ENCODE data around the gene AQP2.

AQP2 gene

DNA sequence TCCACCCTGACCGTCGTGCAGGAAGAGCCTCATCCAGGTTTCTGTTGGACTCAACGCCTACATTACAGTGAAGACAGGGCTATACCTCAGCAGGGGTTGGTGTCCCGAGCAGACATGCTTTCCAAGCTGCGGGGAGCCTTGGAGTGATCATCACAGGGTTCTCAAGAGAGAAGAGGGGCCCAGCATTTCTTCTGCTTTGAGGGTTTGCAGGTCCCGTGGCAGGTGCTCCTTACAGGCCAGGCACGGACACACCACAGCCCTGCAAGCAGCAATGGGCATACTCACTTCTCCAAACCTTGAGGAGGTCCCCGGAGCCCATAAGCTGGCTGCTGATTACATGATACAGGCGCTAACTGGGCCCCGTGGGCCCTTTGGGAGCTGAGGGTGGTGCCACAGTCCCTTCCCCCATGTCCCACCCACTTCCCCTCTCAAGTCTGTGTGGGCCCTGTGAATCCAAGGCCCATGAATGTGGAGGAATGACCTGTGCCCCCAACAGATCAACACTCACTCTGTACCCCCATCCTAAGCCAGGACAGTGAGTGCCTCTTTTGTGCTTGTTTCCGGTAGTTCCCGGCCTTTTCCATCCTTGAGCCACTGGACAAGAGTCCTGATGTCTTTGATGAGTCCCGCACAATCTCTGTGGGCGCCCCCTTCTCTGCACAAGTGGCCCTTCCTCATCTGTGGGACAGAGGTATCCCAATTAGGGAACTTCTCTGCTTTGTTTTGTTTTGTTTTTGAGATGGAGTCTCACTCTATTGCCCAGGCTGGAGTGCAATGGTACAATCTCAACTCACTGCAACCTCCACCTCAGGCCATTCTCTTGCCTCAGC, 1.1 kb downstream of the AQP2 start:
- H3K4me1 ChIP-seq (ENCODE audit: control extremely low read depth in 1 of 4, control insufficient read depth in 4 of 4, insufficient read depth in 4 of 4, low read length in 3 of 4) = peaks cover 6 to 19% (median 17%) of the 10 kb centered on the region in 4 experiments
- 69% methylated on average over 12 of the region's 14 CpGs for WGBS (ENCODE audit: insufficient coverage)
- peaks cover 0 to 96% (median 55%) of the 10 kb centered on the region in 5 experiments for H3K27me3 ChIP-seq (replicated peaks in 2 of 5; ENCODE audit: control insufficient read depth in 4 of 5, insufficient read depth in 5 of 5, low read length in 4 of 5)
- no peak overlapping the region for H3K4me3 ChIP-seq (ENCODE audit: control insufficient read depth in 1 of 7, extremely low read depth in 1 of 7, insufficient read depth in 4 of 7, low read depth in 2 of 7, low read length in 6 of 7)
- ChIA-PET CTCF (interaction anchor here (5.4 kb wide), 1 partner anchor 15 kb away, joined by 32 read pairs; no protein-coding TSS in a partner anchor), POLR2A (no interaction called here)
- no peak overlapping the region for H3K27ac ChIP-seq (ENCODE audit: insufficient read depth in 1 of 2, low read depth in 1 of 2, low read length in 2 of 2, poor library complexity in 1 of 2, severe bottlenecking in 2 of 2)
- no peaks in the 10 kb centered on the region for H3K36me3 ChIP-seq (ENCODE audit: control insufficient read depth in 4 of 4, insufficient read depth in 4 of 4, low read length in 3 of 4)
- H3K9me3 ChIP-seq (ENCODE audit: control extremely low read depth in 1 of 5, control insufficient read depth in 4 of 5, insufficient read depth in 2 of 5, low read depth in 1 of 5, low read length in 4 of 5) = no peaks in the 10 kb centered on the region
- DNase-seq = no peak

DNA sequence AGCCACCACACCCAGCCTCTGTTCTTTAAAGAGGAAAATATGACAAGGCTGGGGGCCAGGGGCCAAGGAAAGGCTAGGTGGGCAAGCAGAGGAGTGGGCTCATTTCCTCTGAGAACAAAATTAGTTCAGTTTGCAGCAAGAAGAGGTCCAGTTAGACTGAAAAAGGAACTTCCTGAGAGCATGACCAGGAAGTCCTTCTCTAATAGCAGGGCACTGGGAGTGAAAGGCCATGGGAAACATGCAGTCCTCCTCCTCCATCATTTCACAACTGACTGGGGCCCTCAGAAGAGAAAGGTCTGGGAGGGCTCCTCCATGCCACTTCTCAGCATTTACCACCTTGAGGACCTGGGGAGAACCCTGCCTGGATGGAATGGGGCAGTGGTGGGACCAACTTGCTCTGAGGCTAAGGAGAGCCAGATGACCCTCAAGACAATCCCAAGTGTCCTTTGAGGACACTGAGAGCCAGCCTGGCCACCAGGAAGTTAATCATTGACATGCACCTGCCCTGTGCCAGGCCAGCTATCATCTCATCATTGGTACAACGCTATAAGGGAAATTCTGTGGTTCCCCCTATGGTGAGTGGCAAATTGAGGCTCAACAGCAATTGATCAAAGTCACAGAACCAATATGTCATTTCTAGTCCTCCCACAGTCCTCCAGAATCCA, 2.0 kb downstream of the AQP2 start:
- H3K9me3 ChIP-seq (ENCODE audit: control extremely low read depth in 1 of 5, control insufficient read depth in 4 of 5, insufficient read depth in 2 of 5, low read depth in 1 of 5, low read length in 4 of 5) = no peaks in the 10 kb centered on the region
- no peaks in the 10 kb centered on the region for H3K36me3 ChIP-seq (ENCODE audit: control insufficient read depth in 4 of 4, insufficient read depth in 4 of 4, low read length in 3 of 4)
- DNase-seq = no peak
- ChIA-PET POLR2A (no interaction called here), CTCF (interaction anchor here (1.8 to 5.4 kb wide), 2 partner anchors 15 to 38 kb away, joined by 3 to 32 read pairs; no protein-coding TSS in a partner anchor)
- H3K4me1 ChIP-seq (ENCODE audit: control extremely low read depth in 1 of 4, control insufficient read depth in 4 of 4, insufficient read depth in 4 of 4, low read length in 3 of 4) = peaks cover 6 to 20% (median 18%) of the 10 kb centered on the region in 4 experiments
- H3K27ac ChIP-seq (ENCODE audit: insufficient read depth in 1 of 2, low read depth in 1 of 2, low read length in 2 of 2, poor library complexity in 1 of 2, severe bottlenecking in 2 of 2) = no peak overlapping the region
- H3K27me3 ChIP-seq (replicated peaks in 2 of 5; ENCODE audit: control insufficient read depth in 4 of 5, insufficient read depth in 5 of 5, low read length in 4 of 5) = peaks cover 0 to 99% (median 62%) of the 10 kb centered on the region in 5 experiments
- H3K4me3 ChIP-seq (ENCODE audit: control insufficient read depth in 1 of 7, extremely low read depth in 1 of 7, insufficient read depth in 4 of 7, low read depth in 2 of 7, low read length in 6 of 7) = no peak overlapping the region
- WGBS (ENCODE audit: insufficient coverage) = 17% methylated on average over 1 of the region's 1 CpG

DNA sequence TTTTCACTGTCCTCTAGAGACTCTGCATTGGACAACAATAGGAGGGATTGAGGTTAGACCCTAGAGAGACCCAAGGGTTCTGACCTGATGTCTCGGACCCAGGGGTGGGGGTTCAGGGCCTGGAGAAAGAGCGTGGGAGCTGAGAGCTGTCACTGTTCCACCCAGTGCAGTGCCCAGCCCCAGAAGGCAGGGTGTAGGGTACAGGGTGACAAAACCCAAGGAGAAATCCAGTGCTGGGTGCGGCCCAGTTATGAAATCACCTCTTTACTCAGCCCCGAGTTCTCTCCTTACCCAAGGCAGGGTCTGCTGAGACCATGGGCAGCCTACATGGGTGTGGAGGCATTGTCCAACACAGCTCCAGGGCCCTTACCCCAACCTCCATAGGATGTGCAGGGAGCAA, 2.6 kb downstream of the AQP2 start:
- H3K36me3 ChIP-seq (ENCODE audit: control insufficient read depth in 4 of 4, insufficient read depth in 4 of 4, low read length in 3 of 4) = no peaks in the 10 kb centered on the region
- POLR2A ChIA-PET = no interaction called here
- H3K4me1 ChIP-seq (ENCODE audit: control extremely low read depth in 1 of 4, control insufficient read depth in 4 of 4, insufficient read depth in 4 of 4, low read length in 3 of 4) = peaks cover 6 to 20% (median 18%) of the 10 kb centered on the region in 4 experiments
- no peak overlapping the region for H3K27ac ChIP-seq (ENCODE audit: insufficient read depth in 1 of 2, low read depth in 1 of 2, low read length in 2 of 2, poor library complexity in 1 of 2, severe bottlenecking in 2 of 2)
- H3K4me3 ChIP-seq (ENCODE audit: control insufficient read depth in 1 of 7, extremely low read depth in 1 of 7, insufficient read depth in 4 of 7, low read depth in 2 of 7, low read length in 6 of 7) = no peak overlapping the region
- WGBS (ENCODE audit: insufficient coverage) = 79% methylated on average over 2 of the region's 4 CpGs
- DNase-seq = no peak
- peaks cover 0 to 99% (median 61%) of the 10 kb centered on the region in 5 experiments for H3K27me3 ChIP-seq (replicated peaks in 2 of 5; ENCODE audit: control insufficient read depth in 4 of 5, insufficient read depth in 5 of 5, low read length in 4 of 5)
- no peaks in the 10 kb centered on the region for H3K9me3 ChIP-seq (ENCODE audit: control extremely low read depth in 1 of 5, control insufficient read depth in 4 of 5, insufficient read depth in 2 of 5, low read depth in 1 of 5, low read length in 4 of 5)
- CTCF ChIA-PET = interaction anchor here (1.8 to 5.4 kb wide), 2 partner anchors 14 to 37 kb away, joined by 3 to 32 read pairs; no protein-coding TSS in a partner anchor

DNA sequence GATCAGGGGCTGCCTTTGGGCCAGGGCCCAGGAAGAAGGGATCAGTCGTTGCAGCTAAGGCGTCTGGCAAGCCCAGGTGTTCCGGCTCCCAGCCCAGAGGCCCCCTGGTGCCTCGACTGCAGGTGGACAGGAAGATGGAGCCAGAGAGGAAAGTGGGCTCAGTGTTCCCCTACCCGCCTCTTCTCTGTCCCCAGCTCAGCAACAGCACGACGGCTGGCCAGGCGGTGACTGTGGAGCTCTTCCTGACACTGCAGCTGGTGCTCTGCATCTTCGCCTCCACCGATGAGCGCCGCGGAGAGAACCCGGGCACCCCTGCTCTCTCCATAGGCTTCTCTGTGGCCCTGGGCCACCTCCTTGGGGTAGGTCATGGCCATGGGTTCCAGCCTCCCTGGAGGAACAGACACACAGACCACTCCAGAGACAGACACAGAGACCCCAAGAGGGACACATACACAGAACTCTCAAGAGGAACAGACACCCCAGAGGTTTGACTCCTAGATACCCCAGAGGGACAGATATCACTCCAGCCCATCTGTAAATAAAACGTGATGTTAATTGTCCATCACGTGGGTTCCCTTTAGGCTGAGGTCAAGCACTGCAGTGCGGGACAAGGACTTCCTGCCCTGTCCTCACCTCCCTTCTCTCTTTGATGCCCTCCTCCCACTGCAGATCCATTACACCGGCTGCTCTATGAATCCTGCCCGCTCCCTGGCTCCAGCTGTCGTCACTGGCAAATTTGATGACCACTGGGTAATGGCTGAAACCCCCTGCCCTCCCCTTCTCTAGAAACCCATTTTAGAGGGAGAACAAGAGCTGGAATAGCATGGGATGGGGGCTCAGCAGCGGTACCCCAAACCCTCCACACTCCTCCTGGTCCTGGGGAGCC, 3.7 kb downstream of the AQP2 start:
- Histone ChIP-seq H3K4me3 (ENCODE audit: control insufficient read depth in 1 of 7, extremely low read depth in 1 of 7, insufficient read depth in 4 of 7, low read depth in 2 of 7, low read length in 6 of 7) (no peak overlapping the region), H3K4me1 (ENCODE audit: control extremely low read depth in 1 of 4, control insufficient read depth in 4 of 4, insufficient read depth in 4 of 4, low read length in 3 of 4) (peaks cover 6 to 20% (median 18%) of the 10 kb centered on the region in 4 experiments), H3K27me3 (replicated peaks in 2 of 5; ENCODE audit: control insufficient read depth in 4 of 5, insufficient read depth in 5 of 5, low read length in 4 of 5) (peaks cover 0 to 99% (median 63%) of the 10 kb centered on the region in 5 experiments), H3K27ac (ENCODE audit: insufficient read depth in 1 of 2, low read depth in 1 of 2, low read length in 2 of 2, poor library complexity in 1 of 2, severe bottlenecking in 2 of 2) (no peak overlapping the region), H3K9me3 (ENCODE audit: control extremely low read depth in 1 of 5, control insufficient read depth in 4 of 5, insufficient read depth in 2 of 5, low read depth in 1 of 5, low read length in 4 of 5) (no peaks in the 10 kb centered on the region), H3K36me3 (ENCODE audit: control insufficient read depth in 4 of 4, insufficient read depth in 4 of 4, low read length in 3 of 4) (no peaks in the 10 kb centered on the region)
- ChIA-PET CTCF (interaction anchor here (0.9 to 5.4 kb wide), 6 partner anchors 9 to 116 kb away, joined by 3 to 32 read pairs (median 4); no protein-coding TSS in a partner anchor), POLR2A (no interaction called here)
- WGBS (ENCODE audit: insufficient coverage) = 53% methylated on average over 20 of the region's 21 CpGs
- DNase-seq = no peak

DNA sequence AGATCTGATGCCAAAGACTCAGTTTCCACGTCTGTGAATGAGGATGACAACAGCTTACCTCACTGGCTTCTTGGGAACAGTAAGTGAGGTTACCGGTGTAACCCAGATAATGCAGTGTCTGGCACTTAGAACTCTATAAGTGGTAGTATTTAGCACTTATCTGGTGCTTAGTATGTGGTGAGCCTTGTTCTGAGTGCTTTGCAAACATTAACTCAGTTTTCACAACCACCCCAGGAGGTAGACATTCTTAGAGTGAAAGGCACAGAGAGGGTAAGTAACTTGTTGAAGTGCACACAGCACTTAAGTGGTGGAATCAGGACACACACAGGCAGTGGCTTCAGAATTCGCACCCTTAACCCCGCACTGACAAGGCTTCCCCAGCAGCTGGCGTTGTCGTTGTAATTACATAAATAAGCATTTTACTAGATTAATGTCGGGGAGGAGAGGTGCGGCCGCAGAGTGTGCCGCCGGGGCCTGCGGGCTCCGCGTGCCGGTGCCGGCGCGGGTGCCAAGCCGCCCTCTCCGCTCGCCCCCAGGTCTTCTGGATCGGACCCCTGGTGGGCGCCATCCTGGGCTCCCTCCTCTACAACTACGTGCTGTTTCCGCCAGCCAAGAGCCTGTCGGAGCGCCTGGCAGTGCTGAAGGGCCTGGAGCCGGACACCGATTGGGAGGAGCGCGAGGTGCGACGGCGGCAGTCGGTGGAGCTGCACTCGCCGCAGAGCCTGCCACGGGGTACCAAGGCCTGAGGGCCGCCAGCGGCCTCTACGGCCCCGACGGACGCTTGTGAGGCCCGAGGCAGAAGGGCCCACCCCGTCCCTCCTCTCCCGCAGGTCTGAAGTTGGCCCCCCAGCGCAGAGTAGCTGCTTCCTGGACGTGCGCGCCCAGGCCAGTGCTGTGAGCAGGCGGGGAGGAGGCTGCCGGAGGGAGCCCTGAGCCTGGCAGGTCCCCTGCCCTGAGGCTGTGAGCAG, 4.6 kb downstream of the AQP2 start:
- Histone ChIP-seq H3K4me3 (ENCODE audit: control insufficient read depth in 1 of 7, extremely low read depth in 1 of 7, insufficient read depth in 4 of 7, low read depth in 2 of 7, low read length in 6 of 7) (peak overlapping the region in 1 of 7 experiments; percentile 5), H3K27me3 (replicated peaks in 2 of 5; ENCODE audit: control insufficient read depth in 4 of 5, insufficient read depth in 5 of 5, low read length in 4 of 5) (peaks cover 0 to 99% (median 72%) of the 10 kb centered on the region in 5 experiments), H3K36me3 (ENCODE audit: control insufficient read depth in 4 of 4, insufficient read depth in 4 of 4, low read length in 3 of 4) (no peaks in the 10 kb centered on the region), H3K9me3 (ENCODE audit: control extremely low read depth in 1 of 5, control insufficient read depth in 4 of 5, insufficient read depth in 2 of 5, low read depth in 1 of 5, low read length in 4 of 5) (no peaks in the 10 kb centered on the region), H3K27ac (ENCODE audit: insufficient read depth in 1 of 2, low read depth in 1 of 2, low read length in 2 of 2, poor library complexity in 1 of 2, severe bottlenecking in 2 of 2) (no peak overlapping the region), H3K4me1 (ENCODE audit: control extremely low read depth in 1 of 4, control insufficient read depth in 4 of 4, insufficient read depth in 4 of 4, low read length in 3 of 4) (peaks cover 6 to 29% (median 25%) of the 10 kb centered on the region in 4 experiments)
- WGBS (ENCODE audit: insufficient coverage) = 4% methylated on average over 34 of the region's 53 CpGs
- peak in 1 of 3 donors; percentile 30 for DNase-seq
- ChIA-PET POLR2A (no interaction called here), CTCF (interaction anchor here (1.0 to 5.4 kb wide), 7 partner anchors 9 to 115 kb away, joined by 4 to 32 read pairs (median 4); no protein-coding TSS in a partner anchor)
